Right renal pelvis (tissue), 4 donors: ENCODE data around the gene AVEN. TPM values are rescaled to one million over a fixed set of nuclear protein-coding genes. Genes with fewer than 3 reads are reported as not detected.

Source experiments
- DNase-seq, 4 donors: peaks; one replicate each; pipeline ENCODE4 v3.0.0-alpha.2; 2013; ENCODE audit warnings: low read depth in 4 of 4, low spot score in 3 of 4, missing footprints in 1 of 4
- polyA plus RNA-seq, 4 donors: library from polyadenylated mRNA; unstranded; fragments of 120-200 nt; gene quantifications; one replicate each; pipeline ENCODE4 v1.2.1, GENCODE V29; 2013; ENCODE audit not compliant: insufficient read length in 4 of 4

AVEN gene
- polyA plus RNA-seq, 4 donors, result 10.7 to 15.9 (median 12.5) TPM

GRCh38 chr15:33994005-33994615, 44.9 kb downstream of the AVEN start:
- no peak for DNase-seq

GRCh38 chr15:33988384-33988783, 50.6 kb downstream of the AVEN start:
- DNase-seq, result no peak

- DNase-seq, result no peak
Measured at GRCh38 chr15:33987444-33987843, 51.6 kb downstream of the AVEN start.

GRCh38 chr15:33985751-33986150, 53.3 kb downstream of the AVEN start:
- no peak for DNase-seq

GRCh38 chr15:33985287-33985686, 53.7 kb downstream of the AVEN start:
- DNase-seq, result no peak

GRCh38 chr15:33982516-33982915, 56.5 kb downstream of the AVEN start:
- no peak for DNase-seq

- no peak for DNase-seq
Measured at GRCh38 chr15:33980159-33980558, 58.8 kb downstream of the AVEN start.

- no peak for DNase-seq
Measured at GRCh38 chr15:33975022-33975565, 63.9 kb downstream of the AVEN start.

GRCh38 chr15:33971811-33972210, 67.2 kb downstream of the AVEN start:
- no peak for DNase-seq

- no peak for DNase-seq
Measured at GRCh38 chr15:33968821-33969220, 70.2 kb downstream of the AVEN start.

GRCh38 chr15:33968224-33968623, 70.8 kb downstream of the AVEN start, which contains the start of gene CHRM5:
TSS of gene CHRM5 (plus strand) at chr15:33968497. CDS start at chr15:34062718, 94,221 bp downstream.
- no peak for DNase-seq

- DNase-seq, result no peak
Measured at GRCh38 chr15:33964665-33965040, 74.4 kb downstream of the AVEN start.

- no peak for DNase-seq
Measured at GRCh38 chr15:33963831-33964664, 75.0 kb downstream of the AVEN start.

GRCh38 chr15:33960549-33960935, 78.5 kb downstream of the AVEN start:
- DNase-seq, result no peak

GRCh38 chr15:33959844-33960548, 79.0 kb downstream of the AVEN start:
- DNase-seq, result no peak

GRCh38 chr15:33956397-33956796, 82.6 kb downstream of the AVEN start:
- DNase-seq, result no peak

- DNase-seq, result no peak
Measured at GRCh38 chr15:33955945-33956344, 83.1 kb downstream of the AVEN start.

- peak in 2 of 4 donors; percentile 14 to 43 for DNase-seq
Measured at GRCh38 chr15:33946152-33946551, 92.9 kb downstream of the AVEN start.

- no peak for DNase-seq
Measured at GRCh38 chr15:33941279-33942063, 97.5 kb downstream of the AVEN start.

GRCh38 chr15:33934921-33935320, 104.1 kb downstream of the AVEN start:
- DNase-seq, result no peak
